ENCODE data around the gene PRKX.
"Not testable (repeated sequence)": the region's sequence is repeated elsewhere in the genome, so short reads cannot be mapped to it uniquely, and the experiment has no call there.

The PRKX gene

GRCh38 chrX:3639858-3640631 lies 73.4 kb downstream of the PRKX start:
- DNase-seq = not testable (repeated sequence)

- no peak for DNase-seq
These were observed 74.2 kb downstream of the PRKX start for GRCh38 chrX:3639236-3639635.

- DNase-seq = peak; percentile 59
These were observed 75.1 kb downstream of the PRKX start for GRCh38 chrX:3638280-3638873.

GRCh38 chrX:3636803-3637202 lies 76.6 kb downstream of the PRKX start:
- DNase-seq = no peak

- DNase-seq = no peak
These were observed 82.3 kb downstream of the PRKX start for GRCh38 chrX:3631196-3631595.

GRCh38 chrX:3627594-3627993 lies 85.9 kb downstream of the PRKX start:
- no peak for DNase-seq

- DNase-seq = no peak
These were observed 92.0 kb downstream of the PRKX start for GRCh38 chrX:3621414-3621813.

- DNase-seq = not testable (repeated sequence)
These were observed 101.7 kb downstream of the PRKX start for GRCh38 chrX:3611744-3612143.

- DNase-seq = no peak
These were observed 103.6 kb downstream of the PRKX start for GRCh38 chrX:3609810-3610209.

- DNase-seq = no peak
These were observed 110.3 kb downstream of the PRKX start for GRCh38 chrX:3603026-3603661.

- no peak for DNase-seq
These were observed 113.5 kb downstream of the PRKX start for GRCh38 chrX:3599802-3600430.

GRCh38 chrX:3598709-3599108 lies 114.7 kb downstream of the PRKX start:
- no peak for DNase-seq

GRCh38 chrX:3598046-3598605 lies 115.3 kb downstream of the PRKX start:
- no peak for DNase-seq

GRCh38 chrX:3592184-3592583 lies 121.3 kb downstream of the PRKX start:
- no peak for DNase-seq

GRCh38 chrX:3589474-3589873 lies 124.0 kb downstream of the PRKX start:
- DNase-seq = no peak

GRCh38 chrX:3585719-3586118 lies 127.7 kb downstream of the PRKX start:
- no peak for DNase-seq

- no peak for DNase-seq
These were observed 128.9 kb downstream of the PRKX start for GRCh38 chrX:3584415-3584996.

- no peak for DNase-seq
These were observed 131.0 kb downstream of the PRKX start for GRCh38 chrX:3582451-3582850.

GRCh38 chrX:3581609-3582108 lies 131.8 kb downstream of the PRKX start:
- DNase-seq = no peak

GRCh38 chrX:3577551-3577950 lies 135.9 kb downstream of the PRKX start:
- no peak for DNase-seq

- no peak for DNase-seq
These were observed 136.5 kb downstream of the PRKX start for GRCh38 chrX:3576886-3577501.

GRCh38 chrX:3567686-3568085 lies 145.8 kb downstream of the PRKX start:
- DNase-seq = no peak
